ENCODE measurements around the gene ZMPSTE24. TPM values are rescaled to one million over a fixed set of nuclear protein-coding genes. Genes with fewer than 3 reads are reported as not detected.
"Not testable (repeated sequence)": the region's sequence is repeated elsewhere in the genome, so short reads cannot be mapped to it uniquely, and the experiment has no call there.

The ZMPSTE24 gene
- total RNA-seq = 40.4 and 41.9 TPM in 2 replicates
- long read RNA-seq, transcript ZMPSTE24-201 (10 exons, 3,108 nt) = major isoform, 285 of 327 reads
- long read RNA-seq, partial matches to known transcripts = 12 of 327 reads
- long read RNA-seq, other reads (novel, unspliced or antisense) = 29 of 327 reads

DNA sequence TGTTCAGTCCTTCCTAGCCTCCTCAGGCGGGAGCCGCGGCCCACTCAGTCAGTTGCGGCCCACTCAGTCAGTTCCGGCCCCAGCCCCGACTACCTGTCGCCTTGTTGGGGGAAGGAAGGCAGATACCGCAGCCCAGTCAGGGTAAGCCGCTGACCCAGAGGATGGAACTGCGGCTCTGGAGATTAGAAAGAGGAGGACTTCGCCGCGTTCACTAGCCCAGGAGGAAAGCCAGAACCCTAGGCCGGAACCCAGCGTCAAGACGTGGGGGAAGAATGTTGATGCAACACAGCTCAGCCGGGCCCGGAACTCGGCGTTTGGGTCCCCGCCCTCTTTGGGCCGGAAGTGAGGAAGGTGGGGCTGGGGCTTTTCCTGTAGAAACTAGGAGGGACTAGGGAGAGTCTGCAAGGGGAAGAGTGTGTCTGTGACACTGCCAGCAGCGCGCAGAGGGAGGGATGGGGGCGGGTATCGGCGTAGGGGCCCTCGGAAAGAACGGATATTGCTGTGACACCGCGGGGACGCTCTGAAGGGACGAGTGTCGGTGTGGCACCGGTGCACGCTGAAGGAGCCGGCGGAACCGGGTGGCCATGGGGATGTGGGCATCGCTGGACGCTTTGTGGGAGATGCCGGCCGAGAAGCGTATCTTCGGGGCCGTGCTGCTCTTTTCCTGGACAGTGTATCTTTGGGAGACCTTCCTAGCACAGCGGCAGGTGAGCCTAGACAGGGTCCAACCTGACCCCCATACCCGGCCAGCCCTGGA is at the start of gene ZMPSTE24:
Gene ZMPSTE24 (plus strand): TSS at position 549 of the 757 bp plus-strand sequence. CDS start 36 bp downstream, at position 585.
- H3K27ac Mint-ChIP-seq = peak within 1 kb of the TSS; percentile 99
- H3K4me1 Mint-ChIP-seq (ENCODE audit: low read depth) = peaks cover 6% of the 10 kb centered on the region
- peak within 1 kb of the TSS; percentile 89 for H3K4me3 Mint-ChIP-seq (ENCODE audit: low read depth)
- DNase-seq (ENCODE audit: low spot score, unreplicated experiment) = peak; percentile 91
- H3K27me3 Mint-ChIP-seq = no peaks in the 10 kb centered on the region
- TF ChIP-seq, protein P1, sequence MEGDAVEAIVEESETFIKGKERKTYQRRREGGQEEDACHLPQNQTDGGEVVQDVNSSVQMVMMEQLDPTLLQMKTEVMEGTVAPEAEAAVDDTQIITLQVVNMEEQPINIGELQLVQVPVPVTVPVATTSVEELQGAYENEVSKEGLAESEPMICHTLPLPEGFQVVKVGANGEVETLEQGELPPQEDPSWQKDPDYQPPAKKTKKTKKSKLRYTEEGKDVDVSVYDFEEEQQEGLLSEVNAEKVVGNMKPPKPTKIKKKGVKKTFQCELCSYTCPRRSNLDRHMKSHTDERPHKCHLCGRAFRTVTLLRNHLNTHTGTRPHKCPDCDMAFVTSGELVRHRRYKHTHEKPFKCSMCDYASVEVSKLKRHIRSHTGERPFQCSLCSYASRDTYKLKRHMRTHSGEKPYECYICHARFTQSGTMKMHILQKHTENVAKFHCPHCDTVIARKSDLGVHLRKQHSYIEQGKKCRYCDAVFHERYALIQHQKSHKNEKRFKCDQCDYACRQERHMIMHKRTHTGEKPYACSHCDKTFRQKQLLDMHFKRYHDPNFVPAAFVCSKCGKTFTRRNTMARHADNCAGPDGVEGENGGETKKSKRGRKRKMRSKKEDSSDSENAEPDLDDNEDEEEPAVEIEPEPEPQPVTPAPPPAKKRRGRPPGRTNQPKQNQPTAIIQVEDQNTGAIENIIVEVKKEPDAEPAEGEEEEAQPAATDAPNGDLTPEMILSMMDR (IDR thresholded peaks at IDR 0.05; ENCODE audit: unreplicated experiment) = no peak
- peaks cover 11% of the 10 kb centered on the region for H3K36me3 Mint-ChIP-seq (ENCODE audit: insufficient read depth)
- H3K9me3 Mint-ChIP-seq (ENCODE audit: low read depth) = no peaks in the 10 kb centered on the region

DNA sequence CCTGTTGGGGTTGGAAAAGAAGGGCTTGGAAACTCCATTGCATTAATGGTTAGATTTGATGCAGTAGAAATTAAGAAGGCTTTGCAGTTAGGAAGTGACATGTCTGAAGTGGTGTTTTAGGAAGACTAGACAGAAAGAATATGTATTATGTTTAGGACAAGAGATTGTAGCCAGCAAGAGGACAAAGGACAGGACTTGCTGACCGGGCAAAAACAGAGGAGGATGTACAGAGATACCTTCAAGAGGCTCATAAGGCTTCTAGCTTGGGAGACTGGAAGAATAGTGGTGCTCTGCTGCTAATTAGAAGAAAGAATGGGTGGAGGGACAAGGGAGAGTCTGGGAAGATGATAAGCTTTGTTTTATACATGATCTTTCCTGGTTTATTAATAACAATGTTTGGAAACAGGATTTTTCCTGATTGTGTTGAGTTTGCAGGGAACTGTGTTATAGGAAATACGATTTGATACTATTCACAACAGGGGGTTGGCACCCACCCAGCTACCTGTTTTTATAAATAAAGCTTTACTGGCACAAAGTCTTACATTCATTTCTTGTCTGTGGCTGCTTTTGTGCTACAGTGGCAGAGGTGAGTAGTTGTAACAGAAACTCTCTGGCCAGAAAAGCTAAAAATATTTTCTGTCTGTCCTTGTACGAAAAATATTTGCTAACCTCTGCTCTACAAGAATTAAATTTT is 47.4 kb upstream of the ZMPSTE24 start:
- Mint-ChIP-seq H3K27ac (peak overlapping the region; percentile 0), H3K4me3 (ENCODE audit: low read depth) (no peak overlapping the region), H3K9me3 (ENCODE audit: low read depth) (no peaks in the 10 kb centered on the region), H3K27me3 (no peaks in the 10 kb centered on the region), H3K36me3 (ENCODE audit: insufficient read depth) (peaks cover 8% of the 10 kb centered on the region), H3K4me1 (ENCODE audit: low read depth) (peaks cover 3% of the 10 kb centered on the region)
- no peak for DNase-seq (ENCODE audit: low spot score, unreplicated experiment)
- TF ChIP-seq, protein P1 (IDR thresholded peaks at IDR 0.05; ENCODE audit: unreplicated experiment) = no peak

DNA sequence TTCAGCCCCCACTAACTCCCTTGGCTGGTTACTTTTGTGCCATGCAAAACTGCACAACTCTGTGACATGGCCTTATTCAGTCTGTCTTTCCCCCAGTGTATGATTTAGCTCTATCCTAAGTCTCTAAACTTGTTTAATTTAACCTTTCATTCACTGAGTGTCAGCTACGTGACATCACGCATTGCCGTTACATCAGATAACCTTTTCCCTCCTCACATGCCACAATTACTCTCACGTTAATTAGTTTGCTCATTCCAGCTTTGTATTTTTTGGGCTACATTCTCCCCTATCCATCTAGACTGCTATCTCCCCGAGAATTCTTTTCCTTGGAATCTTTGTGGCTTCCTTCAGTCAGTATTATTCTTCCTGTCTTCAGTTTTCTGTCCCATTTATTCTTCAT is 39.7 kb upstream of the ZMPSTE24 start:
- no peak overlapping the region for H3K27ac Mint-ChIP-seq
- peaks cover 7% of the 10 kb centered on the region for H3K4me1 Mint-ChIP-seq (ENCODE audit: low read depth)
- H3K27me3 Mint-ChIP-seq = no peaks in the 10 kb centered on the region
- peaks cover 8% of the 10 kb centered on the region for H3K36me3 Mint-ChIP-seq (ENCODE audit: insufficient read depth)
- H3K4me3 Mint-ChIP-seq (ENCODE audit: low read depth) = no peak overlapping the region
- DNase-seq (ENCODE audit: low spot score, unreplicated experiment) = no peak
- H3K9me3 Mint-ChIP-seq (ENCODE audit: low read depth) = no peaks in the 10 kb centered on the region
- TF ChIP-seq, protein P1 (IDR thresholded peaks at IDR 0.05; ENCODE audit: unreplicated experiment) = no peak

DNA sequence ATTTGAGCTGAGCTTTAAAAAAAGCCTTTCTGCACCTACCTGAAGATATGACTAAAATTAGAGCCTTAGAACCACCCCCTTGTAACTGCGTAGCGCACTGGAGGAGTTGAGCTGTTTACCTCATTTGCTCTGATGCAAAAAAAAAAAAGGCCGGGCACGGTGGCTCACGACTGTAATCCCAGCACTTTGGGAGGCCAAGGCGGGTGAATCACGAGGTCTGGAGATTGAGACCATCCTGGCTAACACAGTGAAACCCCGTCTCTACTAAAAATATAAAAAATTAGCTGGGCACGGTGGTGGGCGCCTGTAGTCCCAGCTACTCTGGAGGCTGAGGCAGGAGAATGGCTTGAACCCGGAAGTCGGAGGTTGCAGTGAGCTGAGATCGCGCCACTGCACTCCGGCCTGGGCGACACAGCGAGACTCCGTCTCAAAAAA is 36.5 kb upstream of the ZMPSTE24 start:
- H3K4me3 Mint-ChIP-seq (ENCODE audit: low read depth); DNase-seq (ENCODE audit: low spot score, unreplicated experiment); H3K27ac Mint-ChIP-seq; H3K27me3 Mint-ChIP-seq; H3K4me1 Mint-ChIP-seq (ENCODE audit: low read depth); H3K9me3 Mint-ChIP-seq (ENCODE audit: low read depth); H3K36me3 Mint-ChIP-seq (ENCODE audit: insufficient read depth): not testable (repeated sequence)

DNA sequence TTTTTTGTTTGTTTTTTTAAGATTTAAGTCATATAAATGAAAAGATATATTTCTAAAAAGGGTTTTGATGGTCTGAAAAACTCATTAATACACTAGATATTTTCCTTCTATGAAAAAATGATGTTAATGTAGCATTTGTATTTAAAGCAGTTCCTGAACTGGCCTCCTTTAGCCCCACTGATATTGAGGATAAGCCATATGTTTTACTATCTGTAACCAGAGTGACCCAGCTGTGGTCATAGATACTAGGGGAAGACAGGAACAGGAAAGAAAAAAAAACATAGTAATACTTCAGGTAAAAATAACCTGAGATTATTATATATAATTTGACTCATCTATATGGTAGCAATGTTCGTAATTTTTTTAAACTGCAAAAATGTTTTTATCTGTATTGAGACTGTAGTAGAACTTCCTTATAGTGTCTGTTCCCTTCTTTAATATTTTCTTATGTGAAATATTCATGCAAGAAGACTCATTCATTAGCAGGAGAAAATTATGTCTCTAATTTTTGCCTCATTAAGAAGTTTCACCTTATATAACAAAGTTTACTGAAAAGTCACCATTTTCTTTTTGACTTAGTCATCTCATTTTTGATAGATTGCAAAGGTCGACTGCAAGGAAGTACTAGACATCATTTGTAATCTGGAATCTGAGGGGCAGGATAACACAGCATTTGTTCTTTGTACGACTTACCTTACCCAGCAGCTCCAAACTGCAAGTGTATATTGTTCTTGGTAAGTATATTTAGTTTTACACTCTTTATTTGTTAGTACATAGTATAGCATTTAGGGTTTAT is 35.9 kb upstream of the ZMPSTE24 start:
- H3K4me1 Mint-ChIP-seq (ENCODE audit: low read depth) = peaks cover 8% of the 10 kb centered on the region
- H3K27ac Mint-ChIP-seq = no peak overlapping the region
- peaks cover 4% of the 10 kb centered on the region for H3K36me3 Mint-ChIP-seq (ENCODE audit: insufficient read depth)

More for the DNA sequence above, 35.9 kb upstream of the ZMPSTE24 start:
- H3K4me3 Mint-ChIP-seq (ENCODE audit: low read depth) = no peak overlapping the region
- DNase-seq (ENCODE audit: low spot score, unreplicated experiment) = no peak
- H3K27me3 Mint-ChIP-seq = no peaks in the 10 kb centered on the region
- H3K9me3 Mint-ChIP-seq (ENCODE audit: low read depth) = no peaks in the 10 kb centered on the region
- TF ChIP-seq, protein P1 (IDR thresholded peaks at IDR 0.05; ENCODE audit: unreplicated experiment) = no peak
